ENCODE measurements around the gene AGL.
A peak's percentile ranks its signal among the peaks of the same experiment; 100 is the strongest.
"Not testable (repeated sequence)": the region's sequence is repeated elsewhere in the genome, so short reads cannot be mapped to it uniquely, and the experiment has no call there.

AGL gene

GRCh38 chr1:99825702-99826101, 24.5 kb upstream of the AGL start:
- Histone ChIP-seq H3K4me1 (no peaks in the 10 kb centered on the region), H3K27ac (no peak overlapping the region), H3K9me3 (no peaks in the 10 kb centered on the region), H3K4me3 (no peak overlapping the region), H3K36me3 (no peaks in the 10 kb centered on the region), H3K27me3 (no peaks in the 10 kb centered on the region)
- no peak for DNase-seq
- no peak for TF ChIP-seq CTCF (IDR thresholded peaks at IDR 0.05)
- intact Hi-C loops (cut with DNase I; ENCODE audit: low total_unique reads): no loop called here

GRCh38 chr1:99827970-99828369, 22.2 kb upstream of the AGL start:
- intact Hi-C loops (cut with DNase I; ENCODE audit: low total_unique reads): no loop called here
- H3K27me3 ChIP-seq: no peaks in the 10 kb centered on the region
- H3K27ac ChIP-seq: no peak overlapping the region
- H3K9me3 ChIP-seq: no peaks in the 10 kb centered on the region
- H3K36me3 ChIP-seq: no peaks in the 10 kb centered on the region
- TF ChIP-seq CTCF (IDR thresholded peaks at IDR 0.05): no peak
- no peak overlapping the region for H3K4me3 ChIP-seq
- DNase-seq: no peak
- H3K4me1 ChIP-seq: no peaks in the 10 kb centered on the region

GRCh38 chr1:99829269-99829668, 20.9 kb upstream of the AGL start:
- Histone ChIP-seq H3K36me3 (no peaks in the 10 kb centered on the region), H3K27ac (no peak overlapping the region), H3K4me3 (no peak overlapping the region), H3K27me3 (no peaks in the 10 kb centered on the region), H3K4me1 (no peaks in the 10 kb centered on the region), H3K9me3 (no peaks in the 10 kb centered on the region)
- TF ChIP-seq CTCF (IDR thresholded peaks at IDR 0.05): no peak
- no peak for DNase-seq
- intact Hi-C loops (cut with DNase I; ENCODE audit: low total_unique reads): no loop called here

- H3K36me3 ChIP-seq; H3K4me3 ChIP-seq; H3K4me1 ChIP-seq; intact Hi-C loops (cut with DNase I; ENCODE audit: low total_unique reads); H3K27ac ChIP-seq; DNase-seq; H3K27me3 ChIP-seq; H3K9me3 ChIP-seq: not testable (repeated sequence)
These were observed 16.2 kb upstream of the AGL start for GRCh38 chr1:99833911-99834310.

- DNase-seq; H3K27me3 ChIP-seq; H3K9me3 ChIP-seq; H3K27ac ChIP-seq; intact Hi-C loops (cut with DNase I; ENCODE audit: low total_unique reads); H3K4me3 ChIP-seq; H3K36me3 ChIP-seq; H3K4me1 ChIP-seq: not testable (repeated sequence)
These were observed 13.7 kb upstream of the AGL start for GRCh38 chr1:99836171-99837103.

GRCh38 chr1:99840353-99840752, 9.8 kb upstream of the AGL start:
- H3K27ac ChIP-seq; DNase-seq; H3K9me3 ChIP-seq; H3K4me3 ChIP-seq; intact Hi-C loops (cut with DNase I; ENCODE audit: low total_unique reads); H3K36me3 ChIP-seq; H3K27me3 ChIP-seq: not testable (repeated sequence)
- peaks cover 0 to 11% (median 3%) of the 10 kb centered on the region in 4 donors for H3K4me1 ChIP-seq

GRCh38 chr1:99843760-99844159, 6.4 kb upstream of the AGL start:
- no peak overlapping the region for H3K4me3 ChIP-seq
- intact Hi-C loops (cut with DNase I; ENCODE audit: low total_unique reads): no loop called here
- H3K4me1 ChIP-seq: peaks cover 0 to 11% (median 3%) of the 10 kb centered on the region in 4 donors
- H3K36me3 ChIP-seq: no peaks in the 10 kb centered on the region
- DNase-seq: no peak
- peak overlapping the region; percentile 25 to 66 for H3K27ac ChIP-seq
- no peaks in the 10 kb centered on the region for H3K9me3 ChIP-seq
- H3K27me3 ChIP-seq: no peaks in the 10 kb centered on the region
- TF ChIP-seq CTCF (IDR thresholded peaks at IDR 0.05): no peak

GRCh38 chr1:99845201-99845600, 5.0 kb upstream of the AGL start:
- H3K27me3 ChIP-seq; intact Hi-C loops (cut with DNase I; ENCODE audit: low total_unique reads); H3K36me3 ChIP-seq; DNase-seq; H3K4me3 ChIP-seq; H3K9me3 ChIP-seq; H3K27ac ChIP-seq: not testable (repeated sequence)
- H3K4me1 ChIP-seq: peaks cover 0 to 18% (median 3%) of the 10 kb centered on the region in 4 donors

Measured in tibial artery (tissue), 4 donors.